Amygdala (tissue), 56 donors: ENCODE results near the gene OR52W1.
"Not testable (repeated sequence)": the region's sequence is repeated elsewhere in the genome, so short reads cannot be mapped to it uniquely, and the experiment has no call there.

ENCODE experiments used
- DNase-seq, 56 donors: peaks; one replicate each; lab custom pipeline; 2025; lab: John Stamatoyannopoulos, UW

Gene OR52W1

DNA sequence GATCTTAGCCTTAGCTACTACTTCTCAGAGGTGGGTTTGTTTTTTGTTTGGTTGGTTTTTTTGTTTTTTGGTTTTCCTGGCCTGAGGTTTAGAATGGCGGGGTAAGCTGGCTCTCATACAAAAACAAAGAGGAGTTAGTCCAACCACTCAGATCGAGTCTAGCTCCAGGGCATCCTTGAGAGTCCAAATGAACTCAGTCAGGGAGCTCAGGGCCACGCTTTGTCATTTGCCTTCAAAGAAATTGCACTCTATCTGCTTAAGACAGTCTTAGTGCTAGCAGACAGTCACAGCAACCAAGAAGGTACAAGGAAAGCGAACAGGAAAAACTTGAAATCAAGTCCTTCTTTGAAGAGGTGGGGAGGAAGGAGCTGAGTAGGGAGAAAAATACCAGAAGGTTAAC is 17.5 kb downstream of the OR52W1 start:
- DNase-seq = no peak

DNA sequence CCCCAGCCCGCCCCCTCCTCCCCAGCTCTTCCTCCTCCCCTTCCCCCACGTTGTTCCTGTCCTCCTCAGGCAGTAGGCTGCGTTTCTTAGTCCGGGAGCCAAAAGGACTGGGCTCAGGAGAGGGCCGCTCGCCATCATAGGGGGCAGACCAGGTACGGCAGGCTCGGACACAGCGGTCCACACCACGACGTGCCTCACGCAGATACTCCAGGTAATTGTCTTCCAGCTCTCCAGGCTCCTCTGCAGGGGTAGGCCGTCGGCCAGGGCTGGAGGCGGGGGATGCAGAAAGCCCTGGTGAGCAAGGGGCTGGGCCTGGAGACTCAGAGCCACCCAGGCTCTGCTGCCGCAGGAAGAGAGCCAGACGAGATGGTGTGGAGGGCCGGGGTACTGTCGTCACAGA is 18.7 kb downstream of the OR52W1 start:
- DNase-seq = no peak

DNA sequence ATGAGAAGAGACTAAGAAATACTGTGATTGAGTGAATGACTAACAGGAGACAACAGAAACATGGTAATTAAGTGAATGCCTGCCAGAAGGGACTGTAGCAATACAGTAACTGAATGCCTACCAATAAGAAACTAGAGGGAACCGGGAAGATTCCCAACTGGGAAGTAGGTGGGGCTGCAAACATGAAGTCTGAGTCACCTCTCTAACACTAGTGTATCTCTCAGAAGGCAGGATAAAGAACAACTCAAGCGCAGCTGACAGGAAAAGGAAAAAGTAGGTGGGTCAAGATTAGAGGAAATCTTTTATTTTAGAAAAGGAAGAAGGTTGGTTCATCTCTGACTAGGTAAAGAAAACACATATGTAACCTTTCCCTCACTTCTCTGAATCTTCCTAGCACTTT is 20.3 kb downstream of the OR52W1 start:
- peak in 1 of 56 donors; percentile 5 for DNase-seq

DNA sequence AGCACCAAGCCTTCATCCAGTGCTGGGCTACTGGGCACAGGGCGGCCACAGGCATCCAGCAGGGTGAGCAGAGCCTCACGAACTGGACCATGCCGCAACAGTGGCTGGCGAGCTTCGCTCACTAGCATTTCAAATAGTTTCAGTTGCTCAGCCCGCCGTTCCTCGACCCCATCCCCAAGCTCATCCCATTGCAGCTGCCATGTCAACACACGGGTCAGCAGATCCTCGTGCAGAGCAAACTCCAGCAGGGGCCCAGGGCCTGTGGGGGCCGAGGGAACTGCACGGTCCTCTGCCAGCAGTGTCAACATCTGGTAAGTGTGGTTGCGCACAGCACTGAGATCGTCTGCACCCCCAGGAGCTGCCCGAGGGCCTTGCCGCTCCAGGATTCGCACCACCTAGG is 24.8 kb downstream of the OR52W1 start:
- DNase-seq = no peak

DNA sequence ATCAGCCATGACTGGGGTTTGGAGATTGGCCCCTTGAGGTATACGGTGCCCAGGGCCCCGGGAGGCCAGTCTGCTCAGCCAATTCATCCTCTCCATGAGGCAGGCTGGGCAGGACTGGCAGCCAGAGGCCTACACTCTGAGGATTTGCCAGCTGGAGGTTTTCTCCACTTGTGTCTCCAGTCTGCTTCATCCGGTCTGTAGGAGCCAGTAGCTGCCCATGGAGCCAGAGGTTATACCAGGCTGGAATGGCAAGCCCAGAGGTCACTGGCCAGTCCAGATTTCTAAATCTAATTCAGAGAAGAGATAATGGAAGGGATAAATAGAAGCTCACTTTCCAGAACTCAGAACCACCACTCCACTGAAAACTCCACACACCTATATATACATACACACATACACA is 25.4 kb downstream of the OR52W1 start:
- DNase-seq = no peak

DNA sequence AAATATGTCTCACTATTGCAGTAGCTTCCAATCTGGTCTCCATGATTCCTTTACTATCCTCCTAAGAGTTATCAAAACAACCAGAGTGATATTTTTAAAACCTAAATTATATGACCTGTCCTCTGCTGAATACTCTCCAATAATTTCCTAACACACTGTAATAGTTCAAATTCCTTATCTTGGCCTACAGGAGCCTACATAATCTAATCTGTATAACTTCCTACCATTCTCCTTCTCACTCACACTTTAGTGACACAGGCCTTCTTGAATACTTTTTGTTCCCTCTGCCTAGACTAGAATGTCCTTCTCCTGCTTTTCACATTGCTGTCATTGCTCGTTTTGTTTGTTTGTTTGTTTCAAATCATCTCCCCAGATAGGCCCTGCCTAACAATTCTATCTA is 26.0 kb downstream of the OR52W1 start:
- no peak for DNase-seq

DNA sequence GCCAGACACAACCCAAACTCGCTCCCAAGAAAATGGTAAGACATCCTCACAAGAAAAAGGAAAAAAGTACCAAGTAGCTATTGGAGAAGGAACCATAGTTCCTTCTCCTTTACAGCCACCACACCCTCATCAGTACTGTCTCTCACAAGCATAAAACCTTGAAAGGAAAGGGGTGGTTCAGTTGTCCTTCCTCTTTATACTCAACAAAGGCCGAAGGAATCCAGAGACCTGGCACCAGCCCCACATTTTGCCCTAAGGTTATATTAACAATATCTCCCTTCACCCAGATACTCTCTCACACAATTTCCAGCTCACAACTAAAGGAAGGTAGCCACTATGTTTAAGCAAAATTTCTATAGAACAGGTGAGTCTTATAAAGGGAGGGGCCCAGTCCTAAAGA is 26.9 kb downstream of the OR52W1 start:
- DNase-seq = no peak

DNA sequence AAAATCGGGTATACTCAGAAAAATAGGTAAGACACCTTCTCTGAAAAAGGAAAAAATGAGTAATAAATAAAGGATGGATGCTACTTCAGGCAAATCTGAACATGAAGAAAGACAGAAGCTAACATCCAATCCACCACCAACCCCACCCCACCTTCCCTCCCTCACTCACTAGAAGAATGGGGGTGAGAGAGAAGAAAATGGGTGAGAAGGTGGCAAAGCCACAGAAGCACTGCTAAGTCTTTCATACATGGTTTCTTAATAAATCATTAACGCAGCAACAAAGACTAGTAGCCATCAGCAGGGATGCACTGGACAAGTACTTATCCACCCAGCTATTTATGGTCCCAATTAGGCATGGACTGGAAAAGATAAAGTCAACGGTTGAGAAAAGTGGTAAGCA is 29.5 kb downstream of the OR52W1 start:
- DNase-seq = no peak

DNA sequence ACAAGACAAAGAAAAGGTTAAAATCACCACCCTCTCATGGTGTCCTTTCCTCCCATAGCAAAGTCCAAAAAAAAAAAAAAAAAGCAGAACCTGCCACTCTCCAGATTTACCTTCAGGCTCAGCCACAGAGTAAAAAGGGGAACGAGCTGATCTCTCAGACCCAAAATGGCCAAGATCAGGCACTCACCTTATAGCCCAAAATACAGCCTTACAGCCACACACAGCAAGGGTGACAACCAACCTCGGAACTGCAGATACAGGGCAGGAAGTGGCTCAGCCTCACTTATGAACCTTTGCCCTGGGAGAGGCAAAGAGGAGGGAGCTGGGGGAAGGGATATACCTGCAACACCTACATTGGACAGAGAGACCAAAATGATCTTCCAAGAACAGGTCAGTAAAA is 30.9 kb downstream of the OR52W1 start:
- no peak for DNase-seq

DNA sequence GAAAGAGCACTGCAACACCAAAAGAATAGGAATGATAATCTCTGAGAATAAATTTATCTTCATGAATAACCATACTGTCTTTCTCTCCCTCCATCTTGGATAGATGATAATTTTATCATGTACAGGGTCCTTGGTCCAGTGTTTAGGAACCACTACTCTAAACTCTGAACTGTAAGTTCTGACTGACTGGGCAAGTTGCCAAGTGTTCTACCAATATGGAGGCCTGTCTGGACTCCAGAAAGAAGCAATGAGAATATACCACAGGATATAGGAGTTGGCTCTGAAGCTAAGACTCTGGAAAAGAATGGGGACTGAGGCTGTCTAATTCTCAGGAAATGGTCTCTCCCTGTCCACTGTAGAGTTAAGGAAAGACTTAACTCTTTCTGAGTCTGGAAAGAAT is 33.9 kb downstream of the OR52W1 start:
- DNase-seq = peak in 1 of 56 donors; percentile 14

DNA sequence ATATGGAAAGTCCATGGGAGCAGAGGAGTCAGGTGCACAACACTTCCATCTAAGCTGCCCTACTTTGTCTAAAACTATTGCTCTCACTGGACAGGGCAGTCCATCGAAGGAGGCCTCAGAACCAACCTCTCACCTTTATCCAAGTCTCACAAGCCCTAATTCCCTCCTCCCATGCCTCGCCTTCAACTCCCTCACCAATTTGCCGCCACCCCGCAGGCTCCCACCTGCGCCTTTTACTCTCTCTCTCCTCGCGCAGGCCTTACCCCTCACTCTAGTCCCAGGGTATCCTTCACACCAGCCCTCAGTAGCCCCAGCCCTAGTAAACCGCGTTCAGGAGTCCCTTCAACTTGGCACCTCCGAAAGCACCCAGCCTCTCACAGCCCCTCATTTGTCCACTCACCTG is 35.0 kb downstream of the OR52W1 start:
- DNase-seq = no peak

DNA sequence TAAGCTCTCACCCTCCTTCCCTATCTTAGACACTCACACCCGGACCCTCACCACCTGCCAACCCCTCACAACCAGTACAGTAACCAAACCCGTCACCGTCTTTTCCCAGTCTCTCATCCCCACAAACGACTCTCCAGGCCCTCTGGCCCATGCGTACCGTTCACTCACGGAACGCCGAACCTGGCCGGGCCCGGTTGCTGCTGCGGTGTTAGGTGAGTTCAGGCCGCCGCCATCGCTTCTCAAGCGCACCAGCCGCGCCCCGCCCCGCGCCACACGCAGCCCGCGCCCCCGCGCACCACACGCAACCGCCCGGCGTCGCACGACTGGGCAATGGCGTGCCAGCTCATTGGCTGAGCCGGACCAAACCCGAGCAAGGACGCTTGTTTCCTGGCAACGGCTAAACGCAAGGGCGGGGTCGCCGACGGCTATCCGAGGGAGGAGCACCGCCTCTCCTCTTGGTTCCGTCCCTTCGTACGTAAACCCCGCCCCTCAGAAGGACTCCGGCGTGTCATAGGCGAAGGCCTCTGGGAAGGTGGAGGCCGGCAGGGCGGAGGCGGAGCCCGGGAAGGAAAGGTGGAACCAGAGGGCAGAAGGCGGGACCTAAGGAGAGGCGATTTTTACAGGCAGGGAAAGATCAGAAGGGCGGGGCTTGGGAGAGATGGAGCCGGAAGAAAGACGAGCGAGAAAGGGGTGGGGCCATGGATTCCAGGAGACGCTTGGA is 35.5 kb downstream of the OR52W1 start, which contains the start of gene FHIP1B:
TSS of gene FHIP1B (minus strand) at position 250 of the 721 bp plus-strand sequence. CDS start 10,120 bp downstream, outside the sequence.
- DNase-seq = peak; percentile 66 to 100 (median 99)

DNA sequence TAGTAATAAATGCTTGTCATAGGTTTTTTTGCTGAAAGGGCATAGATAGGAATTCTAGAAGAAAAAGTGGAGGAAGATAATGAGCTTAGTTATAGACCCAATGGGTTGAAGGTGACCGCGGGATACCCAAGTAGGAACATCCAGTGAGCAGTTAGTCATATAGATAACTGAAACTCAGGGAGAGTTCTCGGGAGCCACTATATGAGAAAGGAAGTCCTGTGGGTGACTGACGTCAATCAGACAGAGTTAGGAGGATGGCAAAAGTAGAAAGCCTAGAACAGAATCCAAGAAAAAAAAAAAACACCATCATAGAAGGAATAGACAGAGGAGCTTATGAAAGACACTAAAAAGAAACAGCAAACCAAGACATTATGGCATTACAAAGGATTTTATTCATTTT is 38.2 kb downstream of the OR52W1 start:
- DNase-seq = no peak

DNA sequence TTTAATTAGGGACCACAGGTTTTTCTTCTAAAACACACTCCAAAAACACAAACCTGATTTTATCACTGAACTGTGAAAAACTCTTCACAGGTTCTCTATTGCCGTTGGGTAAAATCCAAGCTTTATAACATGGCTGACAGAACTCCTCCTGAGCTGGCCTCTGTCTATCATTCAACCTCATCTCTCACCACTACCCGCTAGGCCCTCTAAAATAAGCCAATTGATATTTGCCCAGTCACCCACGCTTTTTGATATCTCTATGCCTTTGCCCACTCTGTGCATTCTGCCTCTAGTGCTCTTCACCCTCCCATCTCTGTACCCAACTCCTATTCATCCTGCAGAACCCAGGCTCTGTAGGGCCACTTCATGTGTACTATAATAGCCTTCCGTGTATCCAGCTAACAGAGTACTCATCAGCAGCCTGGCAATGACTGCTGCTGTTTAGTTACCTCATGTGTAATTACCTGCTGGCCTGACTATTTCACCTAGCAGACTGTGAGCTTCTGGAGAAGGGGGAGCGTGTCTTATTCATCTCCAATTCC is 38.8 kb downstream of the OR52W1 start:
- DNase-seq = no peak

DNA sequence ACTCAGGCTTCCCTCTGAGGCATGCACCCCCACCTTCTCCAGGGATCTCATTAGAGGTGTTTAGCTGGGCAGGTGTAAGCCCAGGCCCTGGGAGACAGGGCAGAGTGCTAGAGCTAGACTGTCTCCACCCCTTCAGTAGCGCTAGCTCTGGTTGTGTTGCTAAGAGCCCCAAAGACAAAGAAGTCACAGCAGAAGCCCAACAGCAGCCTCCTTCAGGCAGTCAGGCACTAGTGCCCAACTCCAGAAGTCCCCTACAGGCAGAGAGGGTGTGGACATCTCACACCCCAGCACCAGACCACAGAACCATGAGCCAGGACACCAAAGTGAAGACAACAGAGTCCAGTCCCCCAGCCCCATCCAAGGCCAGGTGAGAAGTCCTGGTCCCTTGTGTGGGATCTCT is 39.9 kb downstream of the OR52W1 start, which contains the start of gene CNGA4:
TSS of gene CNGA4 (plus strand) at position 188 of the 400 bp plus-strand sequence. CDS start at position 306, 118 bp downstream.
- no peak for DNase-seq

DNA sequence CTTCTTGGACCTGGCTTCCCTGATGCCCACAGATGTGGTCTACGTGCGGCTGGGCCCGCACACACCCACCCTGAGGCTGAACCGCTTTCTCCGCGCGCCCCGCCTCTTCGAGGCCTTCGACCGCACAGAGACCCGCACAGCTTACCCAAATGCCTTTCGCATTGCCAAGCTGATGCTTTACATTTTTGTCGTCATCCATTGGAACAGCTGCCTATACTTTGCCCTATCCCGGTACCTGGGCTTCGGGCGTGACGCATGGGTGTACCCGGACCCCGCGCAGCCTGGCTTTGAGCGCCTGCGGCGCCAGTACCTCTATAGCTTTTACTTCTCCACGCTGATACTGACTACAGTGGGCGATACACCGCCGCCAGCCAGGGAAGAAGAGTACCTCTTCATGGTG is 41.1 kb downstream of the OR52W1 start:
- DNase-seq = no peak

DNA sequence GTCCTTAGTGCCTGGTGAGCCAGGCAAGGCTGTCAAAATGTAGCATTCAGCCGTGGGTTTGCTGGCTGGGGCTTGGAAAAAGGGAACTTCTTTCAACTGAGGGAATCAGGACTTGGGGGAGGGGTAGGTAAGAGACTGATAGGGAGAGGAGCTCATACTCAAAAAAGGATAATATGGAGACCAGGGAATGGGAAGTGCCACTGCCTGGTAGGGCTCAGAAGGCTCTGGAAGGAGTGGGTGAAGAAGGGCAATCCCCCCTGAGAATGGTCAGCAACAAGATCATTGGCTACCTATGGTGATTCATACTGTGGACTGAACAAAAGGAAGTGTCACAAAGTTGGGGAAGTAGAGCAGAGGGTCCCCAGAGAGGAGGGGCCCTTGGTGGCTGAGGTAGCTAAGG is 41.8 kb downstream of the OR52W1 start:
- no peak for DNase-seq

DNA sequence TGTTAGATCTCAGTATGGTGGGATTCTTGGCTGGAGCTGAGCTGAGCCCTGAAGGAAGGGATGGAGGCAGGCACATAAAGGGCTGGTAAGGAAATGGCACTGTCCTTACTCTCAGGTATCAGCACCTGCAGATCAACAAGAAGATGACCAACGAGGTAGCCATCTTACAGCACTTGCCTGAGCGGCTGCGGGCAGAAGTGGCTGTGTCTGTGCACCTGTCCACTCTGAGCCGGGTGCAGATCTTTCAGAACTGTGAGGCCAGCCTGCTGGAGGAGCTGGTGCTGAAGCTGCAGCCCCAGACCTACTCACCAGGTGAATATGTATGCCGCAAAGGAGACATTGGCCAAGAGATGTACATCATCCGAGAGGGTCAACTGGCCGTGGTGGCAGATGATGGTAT is 42.3 kb downstream of the OR52W1 start:
- no peak for DNase-seq

DNA sequence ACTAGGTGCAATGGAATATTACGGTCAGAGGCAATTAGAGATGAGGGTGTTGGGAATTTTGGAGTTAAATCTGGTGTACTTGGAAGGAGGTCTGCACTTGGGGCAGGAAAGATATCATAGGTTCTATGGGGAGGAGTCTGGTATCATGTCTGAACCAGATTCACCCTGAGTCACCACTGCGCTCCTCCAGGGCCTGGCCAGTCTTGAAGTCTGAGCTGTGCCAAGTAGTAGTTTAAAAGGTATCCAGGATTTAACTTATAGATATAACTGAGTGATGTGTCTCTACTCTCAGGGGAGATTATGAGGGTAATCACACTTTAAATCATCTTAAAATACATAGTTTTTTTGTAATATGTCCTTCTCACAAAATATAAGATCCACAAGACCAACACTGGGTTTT is 46.5 kb downstream of the OR52W1 start:
- DNase-seq = no peak

DNA sequence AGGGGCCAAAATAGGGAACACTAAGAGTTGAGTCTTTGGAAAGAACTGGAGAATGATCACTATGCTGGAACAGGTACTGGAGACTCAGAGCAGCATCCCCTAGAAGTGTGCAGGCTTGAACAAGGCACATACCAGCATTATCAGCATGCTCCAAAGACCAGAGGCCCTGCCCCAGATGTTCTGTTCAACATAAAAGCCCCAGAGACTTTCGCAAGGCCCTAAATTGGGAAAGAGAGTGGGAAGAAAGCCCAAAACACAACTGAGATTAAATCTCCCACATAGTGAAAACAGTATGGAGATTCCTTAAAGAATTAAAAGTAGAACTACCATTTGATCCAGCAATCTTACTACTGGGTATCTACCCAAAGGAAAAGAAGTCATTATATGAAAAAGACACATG is 49.2 kb downstream of the OR52W1 start:
- DNase-seq = no peak

DNA sequence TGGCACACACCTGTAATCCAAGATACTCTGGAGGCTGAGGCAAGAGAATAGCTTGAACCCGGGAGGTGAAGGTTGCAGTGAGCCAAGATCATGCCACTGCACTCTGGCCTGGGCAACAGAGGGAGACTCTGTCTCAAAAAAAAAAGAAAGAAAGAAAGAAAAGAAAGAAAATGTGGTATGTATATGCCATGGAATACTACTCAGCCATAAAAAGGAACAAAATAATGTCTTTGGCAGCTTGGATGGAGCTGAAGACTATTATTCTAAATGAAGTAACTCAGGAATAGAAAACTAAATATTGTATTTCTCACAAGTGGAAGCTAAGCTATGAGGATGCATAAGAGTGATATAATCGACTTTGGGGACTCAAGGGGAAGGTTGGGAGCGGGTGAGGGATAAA is 49.9 kb downstream of the OR52W1 start:
- DNase-seq = not testable (repeated sequence)
